HEK293 (cell line): ENCODE data around the gene DNAJC6.

Source experiments
- CTCF ChIA-PET: fragments of 350-600 bp; formaldehyde crosslinking; extraction: SDS; loops from one replicate; lab custom pipeline; 2021; ENCODE audit warnings: antibody characterized with exemption; lab: Yijun Ruan, JAX
- POLR2A ChIA-PET: fragments of 300-600 bp; formaldehyde crosslinking; extraction: SDS; loops from one replicate; lab custom pipeline; 2020; ENCODE audit warnings: antibody characterized with exemption, inconsistent platforms; lab: Yijun Ruan, JAX
- H3K27ac ChIP-seq: fragments of 200-500 bp; sonication (Bioruptor generic); 2 replicates; pipeline ENCODE4 v1.5.1; 2014; ENCODE audit warnings: low read depth, low read length, control low read depth, inconsistent platforms; ENCODE audit errors: extremely low read depth
- H3K36me3 ChIP-seq, 2 experiments: fragments of 200-500 bp in 1 of 2; sonication (Bioruptor generic) in 1 of 2; 1 replicate in 1 of 2; 2 replicates in 1 of 2; pipeline ENCODE4 v1.5.1; 2014 to 2017; ENCODE audit warnings: inconsistent platforms in 2 of 2, low read length in 2 of 2; ENCODE audit not compliant: control insufficient read depth in 2 of 2, insufficient read depth in 1 of 2
- H3K4me1 ChIP-seq: fragments of 200-500 bp; sonication (Bioruptor generic); 2 replicates; pipeline ENCODE4 v1.5.1; 2014; ENCODE audit warnings: mild to moderate bottlenecking, low read length, inconsistent platforms; ENCODE audit not compliant: control insufficient read depth, insufficient read depth
- H3K4me3 ChIP-seq: 2 replicates; pipeline ENCODE4 v1.5.1; 2011; ENCODE audit warnings: low read depth, mild to moderate bottlenecking, control low read depth, low read length, moderate library complexity
- H3K9me3 ChIP-seq: fragments of 200-500 bp; sonication (Bioruptor generic); 2 replicates; pipeline ENCODE4 v1.5.1; 2014; ENCODE audit warnings: low read depth, low read length, inconsistent platforms; ENCODE audit not compliant: control insufficient read depth, insufficient read depth
- PRDM10 ChIP-seq: fragments of 450-650 bp; formaldehyde crosslinking; IDR thresholded peaks from 2 replicates; pipeline ENCODE4 v1.5.1; 2016; ENCODE audit warnings: missing biosample characterization, missing genetic modification characterization
- SALL2 ChIP-seq: fragments of 450-650 bp; formaldehyde crosslinking; IDR thresholded peaks from 2 replicates; pipeline ENCODE4 v1.5.0; 2017; ENCODE audit warnings: missing biosample characterization, mild to moderate bottlenecking, missing genetic modification characterization, borderline replicate concordance
- SETDB1 ChIP-seq: IDR thresholded peaks from one replicate; pipeline ENCODE4 v1.6.1; 2017; ENCODE audit warnings: mild to moderate bottlenecking, low read length, moderate library complexity, mixed read lengths; ENCODE audit not compliant: insufficient read length
- TRIM28 ChIP-seq: IDR thresholded peaks from 2 replicates; pipeline ENCODE4 v1.6.1; 2011; ENCODE audit warnings: low read length, control low read depth, borderline replicate concordance
- ZFP3 ChIP-seq: fragments of 450-650 bp; formaldehyde crosslinking; IDR thresholded peaks from 2 replicates; pipeline ENCODE4 v1.5.1; 2016; ENCODE audit warnings: low read depth, missing biosample characterization, missing genetic modification characterization
- ZNF19 ChIP-seq: fragments of 450-650 bp; formaldehyde crosslinking; IDR thresholded peaks from 2 replicates; pipeline ENCODE4; 2016; ENCODE audit warnings: missing biosample characterization, missing genetic modification characterization, low read depth
- ZNF2 ChIP-seq: fragments of 450-650 bp; formaldehyde crosslinking; IDR thresholded peaks from 2 replicates; pipeline ENCODE4 v1.5.1; 2016; ENCODE audit warnings: missing biosample characterization, missing genetic modification characterization
- ZNF23 ChIP-seq: fragments of 450-650 bp; formaldehyde crosslinking; IDR thresholded peaks from 2 replicates; pipeline ENCODE4 v1.5.1; 2016; ENCODE audit warnings: missing biosample characterization, missing genetic modification characterization, borderline replicate concordance
- ZNF239 ChIP-seq: fragments of 450-650 bp; formaldehyde crosslinking; IDR thresholded peaks from 2 replicates; pipeline ENCODE4 v1.5.1; 2016; ENCODE audit warnings: missing biosample characterization, missing genetic modification characterization
- ZNF391 ChIP-seq: fragments of 450-650 bp; formaldehyde crosslinking; IDR thresholded peaks from 2 replicates; pipeline ENCODE4 v1.5.1; 2016; ENCODE audit warnings: low read depth, missing biosample characterization, missing genetic modification characterization, borderline replicate concordance
- ZNF404 ChIP-seq: fragments of 450-650 bp; formaldehyde crosslinking; IDR thresholded peaks from 2 replicates; pipeline ENCODE4 v1.5.1; 2017; ENCODE audit warnings: missing biosample characterization, missing genetic modification characterization
- ZNF449 ChIP-seq: fragments of 450-650 bp; formaldehyde crosslinking; IDR thresholded peaks from 2 replicates; pipeline ENCODE4 v1.5.1; 2017; ENCODE audit warnings: missing biosample characterization, mild to moderate bottlenecking, missing genetic modification characterization, moderate library complexity
- ZNF488 ChIP-seq: fragments of 450-650 bp; formaldehyde crosslinking; IDR thresholded peaks from 2 replicates; pipeline ENCODE4 v1.5.1; 2016; ENCODE audit warnings: missing biosample characterization, missing genetic modification characterization
- ZNF664 ChIP-seq: fragments of 450-650 bp; formaldehyde crosslinking; IDR thresholded peaks from 2 replicates; pipeline ENCODE4 v1.5.1; 2016; ENCODE audit warnings: missing biosample characterization, missing genetic modification characterization
- ZNF843 ChIP-seq: fragments of 450-650 bp; formaldehyde crosslinking; IDR thresholded peaks from 2 replicates; pipeline ENCODE4 v1.5.1; 2016; ENCODE audit warnings: missing biosample characterization, missing genetic modification characterization

Gene DNAJC6

GRCh38 chr1:65420590-65421350 is 111.4 kb downstream of the DNAJC6 start, which contains the start of the genes LEPR and LEPROT (continued):
- TF ChIP-seq ZNF449 (tag by site-specific recombination) (no peak), SALL2 (tag by site-specific recombination) (no peak), SETDB1 (no peak), ZFP3 (tag by site-specific recombination) (no peak), ZNF391 (tag by site-specific recombination) (peak; percentile 73; the same call in 1 of the 2 replicates), PRDM10 (tag by site-specific recombination) (0 out of 2 replicates have a peak, but pooled peaks have one; percentile 41), ZNF19 (tag by site-specific recombination) (no peak), ZNF843 (tag by site-specific recombination) (peak; percentile 46; the same call in 1 of the 2 replicates), ZNF2 (tag by site-specific recombination) (peak; percentile 70), ZNF239 (no peak), ZNF404 (no peak)

GRCh38 chr1:65421351-65422025 is 112.1 kb downstream of the DNAJC6 start:
- Histone ChIP-seq H3K4me3 (peak overlapping the region; percentile 90), H3K36me3 (peaks cover 0 to 15% of the 10 kb centered on the region in 2 experiments; a peak in 2 of 3 replicates), H3K9me3 (no peaks in the 10 kb centered on the region), H3K27ac (peak overlapping the region; percentile 90), H3K4me1 (no peaks in the 10 kb centered on the region)
- no peak for TF ChIP-seq ZNF488 (tag by site-specific recombination)
- peak; percentile 94 for TF ChIP-seq ZNF664
- TF ChIP-seq ZNF23 (tag by site-specific recombination), result no peak
- TF ChIP-seq TRIM28, result no peak
- POLR2A ChIA-PET, result interaction anchor here (0.7 kb wide), 1 partner anchor 58 kb away, joined by 4 read pairs; no protein-coding TSS in a partner anchor
- CTCF ChIA-PET, result interaction anchor here (0.5 to 1.3 kb wide), 4 partner anchors 12 to 266 kb away, joined by 3 to 5 read pairs (median 4); partner anchors contain the start of gene DNAJC6
